ENCODE measurements around the gene FGD1. TPM values are rescaled to one million over a fixed set of nuclear protein-coding genes. Genes with fewer than 3 reads are reported as not detected.

FGD1 gene
- total RNA-seq, 1 experiment from 2014 or later, result 20.3 TPM

- Histone ChIP-seq H3F3A (ENCODE audit: insufficient read depth, low read depth) (no peaks in the 10 kb centered on the region), H3K9me2 (ENCODE audit: insufficient read depth) (no peaks in the 10 kb centered on the region), H3K4me2 (peak overlapping the region; percentile 73), H4K20me1 (ENCODE audit: insufficient read depth) (no peaks in the 10 kb centered on the region), H3K27me3 (ENCODE audit: insufficient read depth, low read depth) (no peaks in the 10 kb centered on the region), H3K36me3 (ENCODE audit: low read depth) (peaks cover 13% of the 10 kb centered on the region; the same call in 1 of the 2 replicates), H3K9me3 (ENCODE audit: insufficient read depth, low read depth) (no peaks in the 10 kb centered on the region), H3K4me1 (replicated peaks; ENCODE audit: insufficient read depth) (peaks cover 10% of the 10 kb centered on the region; the same call in 1 of the 2 replicates), H3K27ac (peak overlapping the region; percentile 64), H3K4me3 (peak overlapping the region; percentile 64), H2AFZ (peak overlapping the region; percentile 88), H3K79me2 (ENCODE audit: low read depth) (peaks cover 39% of the 10 kb centered on the region)
- TF ChIP-seq, protein P1, sequence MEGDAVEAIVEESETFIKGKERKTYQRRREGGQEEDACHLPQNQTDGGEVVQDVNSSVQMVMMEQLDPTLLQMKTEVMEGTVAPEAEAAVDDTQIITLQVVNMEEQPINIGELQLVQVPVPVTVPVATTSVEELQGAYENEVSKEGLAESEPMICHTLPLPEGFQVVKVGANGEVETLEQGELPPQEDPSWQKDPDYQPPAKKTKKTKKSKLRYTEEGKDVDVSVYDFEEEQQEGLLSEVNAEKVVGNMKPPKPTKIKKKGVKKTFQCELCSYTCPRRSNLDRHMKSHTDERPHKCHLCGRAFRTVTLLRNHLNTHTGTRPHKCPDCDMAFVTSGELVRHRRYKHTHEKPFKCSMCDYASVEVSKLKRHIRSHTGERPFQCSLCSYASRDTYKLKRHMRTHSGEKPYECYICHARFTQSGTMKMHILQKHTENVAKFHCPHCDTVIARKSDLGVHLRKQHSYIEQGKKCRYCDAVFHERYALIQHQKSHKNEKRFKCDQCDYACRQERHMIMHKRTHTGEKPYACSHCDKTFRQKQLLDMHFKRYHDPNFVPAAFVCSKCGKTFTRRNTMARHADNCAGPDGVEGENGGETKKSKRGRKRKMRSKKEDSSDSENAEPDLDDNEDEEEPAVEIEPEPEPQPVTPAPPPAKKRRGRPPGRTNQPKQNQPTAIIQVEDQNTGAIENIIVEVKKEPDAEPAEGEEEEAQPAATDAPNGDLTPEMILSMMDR (conservative IDR thresholded peaks at IDR 0.05), result no peak
- no peak for TF ChIP-seq EZH2 (IDR thresholded peaks at IDR 0.05; ENCODE audit: low read depth)
- intact Hi-C loops (cut with micrococcal nuclease; ENCODE audit: unreplicated experiment), result no loop called here
- ChIA-PET POLR2A (ENCODE audit: unreplicated experiment) (no interaction called here), CTCF (no interaction called here)
- no peak for DNase-seq
- no TSS peak for BruUV-seq (replicated peaks)
These were observed 33.1 kb upstream of the FGD1 start for GRCh38 chrX:54529151-54529550.

GRCh38 chrX:54509400-54509799 lies 13.4 kb upstream of the FGD1 start:
- no peak overlapping the region for H3K4me3 ChIP-seq
- no peak overlapping the region for H2AFZ ChIP-seq
- no peaks in the 10 kb centered on the region for H3F3A ChIP-seq (ENCODE audit: insufficient read depth, low read depth)
- no TSS peak for BruUV-seq (replicated peaks)
- ChIA-PET CTCF (no interaction called here), POLR2A (ENCODE audit: unreplicated experiment) (no interaction called here)
- DNase-seq, result no peak
- no peaks in the 10 kb centered on the region for H3K36me3 ChIP-seq (ENCODE audit: low read depth)
- no peaks in the 10 kb centered on the region for H3K9me3 ChIP-seq (ENCODE audit: insufficient read depth, low read depth)
- no peaks in the 10 kb centered on the region for H3K4me1 ChIP-seq (replicated peaks; ENCODE audit: insufficient read depth)
- no peaks in the 10 kb centered on the region for H3K79me2 ChIP-seq (ENCODE audit: low read depth)
- no peaks in the 10 kb centered on the region for H4K20me1 ChIP-seq (ENCODE audit: insufficient read depth)
- no peak overlapping the region for H3K27ac ChIP-seq
- no peaks in the 10 kb centered on the region for H3K27me3 ChIP-seq (ENCODE audit: insufficient read depth, low read depth)
- H3K9me2 ChIP-seq (ENCODE audit: insufficient read depth), result no peaks in the 10 kb centered on the region
- intact Hi-C loops (cut with micrococcal nuclease; ENCODE audit: unreplicated experiment), result no loop called here
- no peak overlapping the region for H3K4me2 ChIP-seq
- TF ChIP-seq, protein P1 (conservative IDR thresholded peaks at IDR 0.05), result no peak
- TF ChIP-seq EZH2 (IDR thresholded peaks at IDR 0.05; ENCODE audit: low read depth), result no peak

GRCh38 chrX:54496936-54497335 lies 902 bp upstream of the FGD1 start:
- H3K4me2 ChIP-seq, result no peak overlapping the region
- no peak overlapping the region for H2AFZ ChIP-seq
- peaks cover 4% of the 10 kb centered on the region; the same call in 1 of the 2 replicates for H3F3A ChIP-seq (ENCODE audit: insufficient read depth, low read depth)
- POLR2A ChIA-PET (ENCODE audit: unreplicated experiment), result interaction anchor here (0.7 kb wide), 1 partner anchor 15 kb away, joined by 22 read pairs; no protein-coding TSS in a partner anchor
- H4K20me1 ChIP-seq (ENCODE audit: insufficient read depth), result no peaks in the 10 kb centered on the region
- no peaks in the 10 kb centered on the region for H3K9me3 ChIP-seq (ENCODE audit: insufficient read depth, low read depth)
- H3K36me3 ChIP-seq (ENCODE audit: low read depth), result no peaks in the 10 kb centered on the region
- peaks cover 4% of the 10 kb centered on the region; the same call in 1 of the 2 replicates for H3K4me1 ChIP-seq (replicated peaks; ENCODE audit: insufficient read depth)
- no TSS peak for BruUV-seq (replicated peaks)
- H3K9me2 ChIP-seq (ENCODE audit: insufficient read depth), result no peaks in the 10 kb centered on the region
- CTCF ChIA-PET, result no interaction called here
- DNase-seq, result no peak
- H3K27me3 ChIP-seq (ENCODE audit: insufficient read depth, low read depth), result no peaks in the 10 kb centered on the region
- TF ChIP-seq EZH2 (IDR thresholded peaks at IDR 0.05; ENCODE audit: low read depth), result no peak
- TF ChIP-seq, protein P1 (conservative IDR thresholded peaks at IDR 0.05), result no peak
- intact Hi-C loops (cut with micrococcal nuclease; ENCODE audit: unreplicated experiment), result no loop called here
- H3K27ac ChIP-seq, result no peak overlapping the region
- H3K79me2 ChIP-seq (ENCODE audit: low read depth), result no peaks in the 10 kb centered on the region
- H3K4me3 ChIP-seq, result no peak overlapping the region
